Limb (tissue), 2 donors: ENCODE data around the gene SOS2.

Source experiments
- DNase-seq, 2 donors: peaks; one replicate each; pipeline ENCODE4 v3.0.0-alpha.2; 2016; ENCODE audit errors: extremely low spot score in 2 of 2

Gene SOS2

GRCh38 chr14:50116181-50116956 is 115.0 kb downstream of the SOS2 start, which contains the start of gene VCPKMT:
Gene VCPKMT, minus strand, starts transcription at chr14:50116572. Its CDS starts 20 bp downstream, at chr14:50116552.
- DNase-seq, result peak; percentile 96 to 97

- DNase-seq, result no peak
Observed at GRCh38 chr14:50113381-50114035, 117.9 kb downstream of the SOS2 start.

DNA sequence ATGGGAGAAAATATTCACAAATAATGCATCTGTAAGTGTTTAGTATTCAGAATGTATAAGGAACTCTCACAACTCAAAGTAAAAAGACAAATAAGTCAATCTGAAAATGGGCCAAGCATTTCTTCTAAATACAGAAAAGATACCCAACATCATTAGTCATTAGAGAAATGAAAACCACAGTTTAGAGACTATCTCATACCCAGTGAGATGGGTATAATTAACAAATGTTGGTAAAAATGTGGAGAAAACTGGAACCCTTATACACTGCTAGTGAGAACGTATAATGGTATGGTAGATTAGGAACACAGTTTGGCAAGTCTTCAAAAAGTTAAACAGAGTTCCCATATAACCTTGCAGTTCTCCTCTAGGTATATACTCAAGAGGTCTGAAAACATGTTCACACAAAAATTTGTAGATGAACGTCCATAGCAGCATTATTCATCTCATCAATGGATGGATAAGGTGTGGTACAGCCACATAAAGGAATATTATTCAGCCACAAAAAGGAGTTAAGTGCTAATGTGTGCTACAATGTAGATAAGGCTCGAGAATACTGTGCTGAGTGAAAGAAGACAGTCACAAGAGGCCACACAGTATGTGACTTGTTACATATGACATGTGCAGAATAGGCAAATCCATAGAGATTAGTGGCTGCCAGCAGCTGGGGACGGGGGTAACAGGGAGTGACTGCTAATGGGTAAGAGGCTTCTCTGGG is 120.9 kb downstream of the SOS2 start:
- no peak for DNase-seq

DNA sequence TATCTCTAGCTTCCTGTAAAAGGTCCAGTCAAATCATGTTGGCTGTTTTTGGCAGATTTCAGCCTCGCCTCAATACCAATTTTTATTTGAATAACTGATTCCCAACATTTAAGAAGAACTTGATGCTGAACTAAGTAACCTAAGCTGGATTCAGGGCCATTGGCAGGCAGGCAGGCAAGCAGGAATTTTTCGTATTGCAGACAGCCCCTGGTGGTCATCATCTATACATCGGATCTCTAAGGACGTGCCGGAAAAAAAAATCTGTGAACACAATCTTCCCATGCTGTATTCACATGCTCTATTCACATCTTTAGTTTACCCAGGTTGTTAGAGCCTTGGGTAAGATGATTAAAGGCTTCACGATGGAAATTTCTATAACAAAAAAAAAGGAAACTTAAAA is 122.0 kb downstream of the SOS2 start:
- DNase-seq, result no peak

- no peak for DNase-seq
Observed at GRCh38 chr14:50107850-50108249, 123.5 kb downstream of the SOS2 start.

DNA sequence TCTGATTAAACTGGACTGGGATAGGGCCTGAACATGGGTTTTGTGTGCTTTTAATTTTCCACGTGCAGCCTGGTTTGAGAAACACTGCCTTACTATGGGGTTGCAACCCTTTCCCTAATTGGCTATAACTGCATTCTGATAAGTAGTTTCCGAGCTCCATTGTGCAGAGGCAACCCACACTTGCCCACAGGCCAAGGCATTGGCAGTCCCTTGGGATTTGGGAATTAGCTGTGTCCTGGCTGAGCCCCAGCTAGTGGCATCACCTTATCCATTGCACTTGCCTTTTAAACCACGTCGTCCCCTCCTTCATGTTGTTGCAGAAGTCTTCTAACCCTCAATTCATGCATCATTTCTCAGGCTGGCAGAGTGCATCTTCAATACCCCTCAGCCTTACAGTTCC is 125.2 kb downstream of the SOS2 start:
- DNase-seq, result no peak

DNA sequence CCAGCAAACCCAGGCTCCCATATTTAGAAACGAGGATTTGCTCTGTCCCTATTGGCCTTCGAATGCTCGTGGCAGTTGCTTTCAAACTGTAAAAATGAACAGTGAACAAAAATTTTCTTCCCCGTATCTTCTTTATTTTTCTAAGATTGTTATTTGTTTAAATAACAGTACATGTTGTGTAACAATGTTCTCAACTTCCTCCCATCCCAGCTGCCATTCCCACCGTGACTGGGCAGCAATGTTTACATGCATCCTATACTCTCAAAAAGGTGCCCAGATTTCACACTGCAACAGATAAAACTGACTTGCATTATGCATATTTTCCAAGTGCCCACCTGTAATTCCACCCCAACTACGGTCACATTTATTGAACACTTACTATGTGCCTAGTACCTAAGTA is 127.8 kb downstream of the SOS2 start:
- no peak for DNase-seq

DNA sequence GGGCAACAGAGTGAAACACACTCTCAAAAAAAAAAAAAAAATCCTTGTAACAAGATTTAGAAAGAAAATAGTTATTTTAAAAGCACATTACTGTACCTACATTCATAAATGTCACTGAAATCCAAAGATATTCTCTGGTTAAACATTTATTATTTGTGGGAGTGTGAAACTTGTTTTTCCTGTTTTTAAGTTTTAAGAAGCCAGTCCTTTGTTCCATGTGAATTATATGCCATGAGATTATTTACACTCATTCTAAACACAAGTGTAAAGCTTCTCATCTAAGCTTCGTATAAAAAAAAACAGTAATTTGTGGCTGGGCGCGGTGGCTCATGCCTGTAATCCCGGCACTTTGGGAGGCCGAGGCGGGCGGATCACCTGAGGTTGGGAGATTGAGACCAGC is 130.0 kb downstream of the SOS2 start:
- no peak for DNase-seq

GRCh38 chr14:50100805-50101204 is 130.6 kb downstream of the SOS2 start:
- DNase-seq, result no peak

DNA sequence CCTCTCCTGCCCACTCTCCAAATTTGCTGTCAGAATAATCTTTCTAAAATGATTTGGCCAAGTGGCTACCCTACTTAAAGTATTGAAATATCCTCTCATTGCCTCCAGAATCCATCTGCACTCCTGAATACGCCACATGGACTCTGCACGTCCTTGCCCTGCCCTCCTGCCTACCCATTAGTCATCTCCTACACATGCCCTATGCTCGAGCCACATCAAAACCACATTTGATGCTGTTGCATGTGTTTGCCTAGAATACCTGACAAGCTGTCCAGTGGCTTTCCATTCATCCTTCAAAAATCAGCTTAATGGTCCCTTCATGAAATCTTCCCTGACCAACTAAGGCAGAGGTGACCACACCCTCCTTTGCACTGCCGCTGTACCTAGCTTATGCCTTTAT is 132.0 kb downstream of the SOS2 start:
- DNase-seq, result no peak

DNA sequence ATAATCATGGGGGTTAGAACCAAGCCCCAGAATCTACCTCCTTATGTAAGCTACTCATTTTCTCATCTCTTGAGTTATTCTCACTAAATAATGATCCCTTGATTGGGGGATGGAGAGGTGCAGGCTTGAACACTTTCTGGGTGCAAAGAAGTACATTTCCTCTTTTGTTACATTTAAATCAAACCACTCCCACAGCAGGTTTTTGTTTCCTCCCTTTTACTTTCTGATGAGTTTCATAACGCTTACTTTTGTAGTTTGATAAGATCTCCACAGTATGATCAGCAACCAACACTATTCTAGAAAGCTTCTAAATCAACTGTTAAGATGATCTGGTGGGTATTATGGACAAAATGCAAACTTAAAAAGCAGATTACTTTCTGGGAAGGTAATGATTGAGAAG is 135.5 kb downstream of the SOS2 start:
- no peak for DNase-seq

- no peak for DNase-seq
Observed at GRCh38 chr14:50094056-50094755, 137.2 kb downstream of the SOS2 start.

- no peak for DNase-seq
Observed at GRCh38 chr14:50093496-50093895, 137.9 kb downstream of the SOS2 start.

DNA sequence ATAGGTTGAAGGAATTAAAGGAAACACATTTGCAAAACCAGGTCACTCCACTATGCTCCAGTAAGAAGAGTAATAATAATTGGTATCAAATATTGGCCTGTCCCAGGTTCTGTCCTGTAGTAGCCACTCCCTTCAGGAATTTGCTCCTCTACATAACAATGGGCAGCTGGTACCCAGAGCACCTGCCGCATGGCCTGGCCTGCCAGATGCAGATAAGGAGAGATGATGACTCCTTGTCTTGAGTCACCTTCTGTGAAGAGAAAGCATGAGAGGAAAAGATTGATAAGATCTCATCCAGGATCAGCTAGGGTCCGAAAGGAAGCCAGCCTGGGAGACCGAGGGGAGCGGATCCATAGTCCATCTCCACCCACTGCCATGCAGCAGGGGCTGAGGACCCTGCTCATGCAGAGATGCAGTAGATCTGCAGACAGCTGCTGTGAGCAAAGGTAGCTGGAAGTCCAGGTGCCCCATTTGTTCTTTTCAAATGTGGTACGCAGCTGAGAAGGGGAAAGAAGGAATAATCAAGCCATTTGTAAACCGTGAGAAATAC is 139.3 kb downstream of the SOS2 start:
- DNase-seq, result no peak

DNA sequence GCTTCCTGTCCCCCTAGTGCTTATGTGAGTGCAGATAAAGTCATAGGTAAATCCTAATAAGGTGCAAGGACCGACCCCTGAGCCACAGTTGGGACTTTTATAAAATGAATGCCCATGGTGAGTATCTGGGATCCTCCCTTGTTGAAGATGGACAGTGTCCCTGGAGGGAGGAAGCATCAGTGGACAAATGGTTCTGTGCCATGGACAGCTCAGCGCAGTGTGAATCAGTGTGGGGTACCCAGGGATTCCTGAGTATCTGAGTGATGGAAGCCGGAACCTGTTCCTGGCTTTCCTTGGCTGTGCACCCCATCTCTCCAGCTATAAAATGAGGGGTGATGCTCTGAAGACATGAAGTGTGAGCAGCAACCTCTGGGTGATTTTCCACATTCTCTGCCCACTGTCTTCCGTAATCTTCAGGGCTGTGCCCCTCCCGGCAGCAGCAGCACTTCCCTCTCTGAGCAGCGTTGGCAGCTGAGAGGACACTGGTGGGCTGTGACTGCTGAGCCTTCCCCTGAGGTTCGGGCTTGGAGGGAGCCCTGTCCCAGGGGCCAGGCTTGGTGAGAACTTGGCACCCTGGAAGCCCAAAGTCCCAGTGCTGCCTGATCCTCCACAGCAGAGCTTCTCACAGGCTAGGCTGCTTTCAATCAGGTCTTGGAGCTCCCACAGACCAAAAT is 140.0 kb downstream of the SOS2 start:
- DNase-seq, result no peak

DNA sequence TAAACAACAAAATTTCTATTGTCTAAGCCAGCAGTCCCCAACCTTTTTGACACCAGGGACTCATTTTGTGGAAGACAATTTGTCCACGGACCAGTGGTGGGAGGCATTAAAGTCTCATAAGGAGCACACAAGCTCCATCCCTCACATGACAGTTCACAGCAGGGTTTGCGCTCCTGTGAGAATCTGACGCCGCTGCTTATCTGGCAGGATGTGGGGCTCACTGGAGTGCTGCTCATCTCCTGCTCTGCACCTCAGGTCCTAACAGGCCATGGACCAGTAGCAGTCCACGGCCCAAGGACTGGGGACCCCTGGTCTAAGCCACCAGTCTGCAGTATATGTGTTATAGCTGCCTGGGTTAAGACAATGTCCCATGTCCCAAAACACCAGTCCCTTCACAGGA is 142.2 kb downstream of the SOS2 start:
- DNase-seq, result no peak

DNA sequence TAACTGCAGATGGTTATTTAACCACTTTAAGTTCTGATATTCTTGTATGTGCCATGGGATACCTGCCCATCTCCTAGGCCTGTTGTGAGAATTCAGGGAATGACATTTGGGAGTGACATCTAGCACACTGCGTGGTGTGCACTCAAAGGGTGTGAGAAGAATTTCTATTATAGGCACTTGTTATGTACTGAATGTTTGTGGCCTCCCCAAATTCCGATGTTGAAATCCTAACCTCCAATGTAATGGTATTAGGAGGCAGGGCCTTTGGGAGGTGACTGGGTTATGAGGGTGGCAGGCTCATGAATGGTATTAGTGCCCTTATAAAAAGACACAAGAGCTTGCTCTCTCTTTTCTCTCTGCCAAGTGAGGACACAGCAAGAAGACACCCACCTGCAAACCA is 142.6 kb downstream of the SOS2 start:
- DNase-seq, result no peak

DNA sequence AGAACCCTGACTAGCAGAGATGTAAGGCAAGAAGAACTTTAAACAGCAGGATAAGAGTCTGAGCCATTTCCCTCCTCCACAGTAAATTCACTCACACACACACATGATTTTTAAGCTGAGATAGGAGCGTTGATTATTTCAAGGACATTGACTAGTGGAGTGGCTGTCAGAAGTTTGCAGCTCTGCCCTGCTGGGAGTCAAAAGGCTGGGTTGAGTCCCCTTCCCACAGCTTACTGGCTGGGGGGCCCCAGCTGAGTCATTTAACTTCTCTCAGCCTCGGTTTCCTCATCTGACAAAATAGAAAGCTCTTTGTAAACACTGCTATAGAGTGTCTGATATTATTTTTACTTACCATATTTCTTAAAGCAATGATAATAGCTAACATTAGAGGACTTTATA is 143.3 kb downstream of the SOS2 start:
- no peak for DNase-seq

- DNase-seq, result no peak
Observed at GRCh38 chr14:50087341-50088116, 143.8 kb downstream of the SOS2 start.

DNA sequence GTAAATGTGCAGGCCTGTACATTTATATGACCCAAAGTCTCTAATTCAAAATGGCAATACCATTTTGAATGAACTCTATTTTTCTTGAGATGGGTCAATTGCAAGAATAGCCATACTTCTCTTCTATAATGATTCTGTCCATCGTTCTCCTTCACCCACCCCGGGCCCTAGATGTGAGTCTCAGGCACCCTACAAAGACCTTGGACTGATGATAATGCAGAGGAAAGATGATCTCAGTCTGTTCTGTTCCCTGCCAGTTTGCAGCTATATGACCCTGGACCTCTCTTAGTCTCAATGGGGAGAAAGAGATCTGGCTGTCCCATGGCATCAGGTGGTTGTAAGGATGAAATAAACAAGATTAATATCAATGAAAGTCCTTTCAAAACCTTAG is 145.1 kb downstream of the SOS2 start:
- DNase-seq, result no peak
